Cardiac fibroblast (primary cell): ENCODE measurements around the gene NIPBL.

ENCODE experiments used
- DNase-seq, 2 donors: peaks; one replicate each; pipeline versions ENCODE4 v3.0.0 to v3.0.0-alpha.2; 2010; ENCODE audit warnings: low read depth in 2 of 2
- H3K4me3 ChIP-seq, 2 donors: replicated peaks in 1 of 2; 1 replicate in 1 of 2; 2 replicates in 1 of 2; pipeline ENCODE4 v1.5.1; 2011; ENCODE audit warnings: low read depth in 2 of 2, low read length in 2 of 2, mild to moderate bottlenecking in 2 of 2, moderate library complexity in 1 of 2
- CTCF ChIP-seq: IDR thresholded peaks from one replicate; pipeline ENCODE4 v1.5.1; 2011; ENCODE audit warnings: low read depth, mild to moderate bottlenecking, low read length, inconsistent platforms

Gene NIPBL

GRCh38 chr5:36919650-36920049, 43.1 kb downstream of the NIPBL start:
- no peak for TF ChIP-seq CTCF
- no peak overlapping the region for H3K4me3 ChIP-seq

GRCh38 chr5:36928947-36929346, 52.4 kb downstream of the NIPBL start:
- no peak for TF ChIP-seq CTCF
- DNase-seq = peak; percentile 52 to 77
- H3K4me3 ChIP-seq = no peak overlapping the region

More at GRCh38 chr5:36919650-36920049, 43.1 kb downstream of the NIPBL start:
- DNase-seq = no peak

GRCh38 chr5:36929438-36929837, 52.9 kb downstream of the NIPBL start:
- H3K4me3 ChIP-seq = no peak overlapping the region
- TF ChIP-seq CTCF = no peak
- no peak for DNase-seq

- no peak for DNase-seq
- no peak for TF ChIP-seq CTCF
- H3K4me3 ChIP-seq = no peak overlapping the region
Observed at GRCh38 chr5:36932056-36932455, 55.5 kb downstream of the NIPBL start.

- TF ChIP-seq CTCF = no peak
- no peak overlapping the region for H3K4me3 ChIP-seq
- no peak for DNase-seq
Observed at GRCh38 chr5:36932699-36933098, 56.1 kb downstream of the NIPBL start.

GRCh38 chr5:36934740-36935356, 58.3 kb downstream of the NIPBL start:
- TF ChIP-seq CTCF = no peak
- DNase-seq = peak; percentile 34 to 78
- H3K4me3 ChIP-seq = no peak overlapping the region

- H3K4me3 ChIP-seq = no peak overlapping the region
- TF ChIP-seq CTCF = no peak
- DNase-seq = no peak
Observed at GRCh38 chr5:36935805-36936204, 59.2 kb downstream of the NIPBL start.
